SU-DHL-6 (cell line): ENCODE results near the gene LIN7C.

ENCODE experiments used
- H2AFZ ChIP-seq: fragments of 200-600 bp; sonication (generic); 2 replicates; pipeline ENCODE4 v1.6.1; 2014; ENCODE audit warnings: low read depth, mild to moderate bottlenecking, moderate library complexity, mixed read lengths, antibody characterized with exemption, low read length; ENCODE audit not compliant: severe bottlenecking
- H3F3A ChIP-seq: fragments of 200-600 bp; shearing (Covaris generic); 2 replicates; pipeline ENCODE4 v1.6.0; 2016; ENCODE audit warnings: antibody characterized with exemption, mild to moderate bottlenecking; ENCODE audit not compliant: insufficient read depth
- H3K27ac ChIP-seq: fragments of 200-600 bp; sonication (generic); 2 replicates; pipeline ENCODE4 v1.5.1; 2016; ENCODE audit warnings: low read depth, mild to moderate bottlenecking, low read length, moderate library complexity, mixed read lengths
- H3K27me3 ChIP-seq: fragments of 200-600 bp; sonication (generic), shearing (Covaris generic); 2 replicates; pipeline ENCODE4 v1.6.0; 2014; ENCODE audit warnings: mild to moderate bottlenecking, low read length
- H3K36me3 ChIP-seq: fragments of 200-600 bp; sonication (generic); 2 replicates; pipeline ENCODE4 v1.6.1; 2014; ENCODE audit warnings: mild to moderate bottlenecking, low read length, mixed read lengths
- H3K4me2 ChIP-seq: fragments of 300-600, 200-600 bp; shearing (Covaris generic), sonication (generic); 2 replicates; pipeline ENCODE4 v1.6.0; 2014; ENCODE audit warnings: low read length, low read depth, mild to moderate bottlenecking; ENCODE audit not compliant: poor library complexity, severe bottlenecking
- H3K4me3 ChIP-seq: fragments of 200-600 bp; sonication (generic); 2 replicates; pipeline ENCODE4 v1.5.1; 2014; ENCODE audit warnings: antibody characterized with exemption, low read length, mild to moderate bottlenecking, mixed read lengths; ENCODE audit not compliant: insufficient read depth, poor library complexity, severe bottlenecking
- H3K79me2 ChIP-seq: fragments of 200-600 bp; sonication (generic); 2 replicates; pipeline ENCODE4 v1.6.1; 2014; ENCODE audit warnings: mild to moderate bottlenecking, low read length, moderate library complexity; ENCODE audit not compliant: insufficient read depth
- H3K9ac ChIP-seq: fragments of 200-600 bp; sonication (generic); 2 replicates; pipeline ENCODE4 v1.7.0; 2014; ENCODE audit warnings: mild to moderate bottlenecking, low read length
- H3K9me2 ChIP-seq: fragments of 200-600 bp; sonication (generic); replicated peaks from 2 replicates; pipeline ENCODE4 v1.6.1; 2014; ENCODE audit warnings: low read length; ENCODE audit not compliant: insufficient read depth
- H3K9me3 ChIP-seq: fragments of 200-600 bp; sonication (generic); 2 replicates; pipeline ENCODE4 v1.6.1; 2014; ENCODE audit warnings: low read length, mixed read lengths; ENCODE audit not compliant: insufficient read depth
- H4K20me1 ChIP-seq: fragments of 200-600 bp; sonication (generic); 2 replicates; pipeline ENCODE4 v1.6.1; 2014; ENCODE audit warnings: low read depth, mild to moderate bottlenecking, antibody characterized with exemption, low read length, moderate library complexity, mixed read lengths
- EZH2phosphoT487 ChIP-seq: fragments of 200-600 bp; sonication (generic), shearing (Covaris generic); conservative IDR thresholded peaks from 2 replicates; pipeline ENCODE4 v1.6.1; 2018; ENCODE audit warnings: mild to moderate bottlenecking, antibody characterized with exemption, low read length, moderate library complexity, mixed read lengths
- TF ChIP-seq, protein P1 (sequence below): fragments of 200-600 bp; sonication (generic); IDR thresholded peaks from one replicate; pipeline ENCODE4 v1.5.1; 2017; ENCODE audit warnings: antibody characterized with exemption, mild to moderate bottlenecking, low read length, moderate library complexity; ENCODE audit not compliant: insufficient read depth, poor library complexity, severe bottlenecking

Gene LIN7C

DNA sequence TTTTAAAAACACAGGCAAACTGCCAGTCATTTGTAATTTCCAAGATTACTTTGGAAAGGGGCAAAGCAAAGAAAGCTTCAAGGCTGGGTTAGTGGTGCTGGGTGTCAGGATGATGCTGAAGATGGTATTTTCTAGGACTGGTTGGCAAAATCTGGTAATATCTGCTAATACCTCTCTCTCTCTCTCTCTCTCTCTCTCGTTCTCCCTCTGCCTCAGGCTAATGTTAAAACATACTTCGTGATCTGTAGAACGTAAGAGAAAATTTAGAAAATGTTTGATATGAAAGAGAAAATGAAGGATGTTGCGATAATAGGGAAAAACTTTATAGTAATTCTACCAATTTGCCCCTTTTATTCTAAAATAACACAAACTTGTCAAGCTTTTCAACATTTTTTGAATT is 24.6 kb downstream of the LIN7C start:
- no peaks in the 10 kb centered on the region for H3K79me2 ChIP-seq
- H3K9ac ChIP-seq = no peak overlapping the region
- H3K4me2 ChIP-seq = no peak overlapping the region
- H3K9me2 ChIP-seq = no peaks in the 10 kb centered on the region
- H3K27me3 ChIP-seq = no peaks in the 10 kb centered on the region
- no peaks in the 10 kb centered on the region for H3K36me3 ChIP-seq
- no peaks in the 10 kb centered on the region for H4K20me1 ChIP-seq
- H3F3A ChIP-seq = no peaks in the 10 kb centered on the region
- TF ChIP-seq EZH2phosphoT487 = no peak
- TF ChIP-seq, protein P1, sequence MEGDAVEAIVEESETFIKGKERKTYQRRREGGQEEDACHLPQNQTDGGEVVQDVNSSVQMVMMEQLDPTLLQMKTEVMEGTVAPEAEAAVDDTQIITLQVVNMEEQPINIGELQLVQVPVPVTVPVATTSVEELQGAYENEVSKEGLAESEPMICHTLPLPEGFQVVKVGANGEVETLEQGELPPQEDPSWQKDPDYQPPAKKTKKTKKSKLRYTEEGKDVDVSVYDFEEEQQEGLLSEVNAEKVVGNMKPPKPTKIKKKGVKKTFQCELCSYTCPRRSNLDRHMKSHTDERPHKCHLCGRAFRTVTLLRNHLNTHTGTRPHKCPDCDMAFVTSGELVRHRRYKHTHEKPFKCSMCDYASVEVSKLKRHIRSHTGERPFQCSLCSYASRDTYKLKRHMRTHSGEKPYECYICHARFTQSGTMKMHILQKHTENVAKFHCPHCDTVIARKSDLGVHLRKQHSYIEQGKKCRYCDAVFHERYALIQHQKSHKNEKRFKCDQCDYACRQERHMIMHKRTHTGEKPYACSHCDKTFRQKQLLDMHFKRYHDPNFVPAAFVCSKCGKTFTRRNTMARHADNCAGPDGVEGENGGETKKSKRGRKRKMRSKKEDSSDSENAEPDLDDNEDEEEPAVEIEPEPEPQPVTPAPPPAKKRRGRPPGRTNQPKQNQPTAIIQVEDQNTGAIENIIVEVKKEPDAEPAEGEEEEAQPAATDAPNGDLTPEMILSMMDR = no peak
- H3K27ac ChIP-seq = no peak overlapping the region
- H2AFZ ChIP-seq = no peak overlapping the region
- no peak overlapping the region for H3K4me3 ChIP-seq
- no peaks in the 10 kb centered on the region for H3K9me3 ChIP-seq

DNA sequence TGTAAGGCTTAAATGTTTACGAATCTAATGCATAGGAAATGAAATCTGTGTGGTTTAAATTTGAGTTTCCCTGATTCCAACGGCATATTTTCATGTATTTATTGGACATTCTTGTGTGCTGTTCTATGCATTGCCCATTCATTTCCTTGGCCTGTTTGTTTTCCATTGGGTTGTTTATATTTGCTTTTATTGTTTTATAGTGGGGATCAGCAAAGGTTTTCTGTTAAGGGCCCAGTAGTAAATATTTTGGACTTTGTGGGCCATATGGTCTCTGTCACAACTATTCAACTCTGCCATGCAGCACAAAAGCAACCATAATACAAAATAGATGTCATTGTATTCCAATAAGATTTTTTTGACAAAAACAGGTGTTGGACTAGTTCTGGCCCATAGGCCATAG is 28.7 kb downstream of the LIN7C start:
- no peaks in the 10 kb centered on the region for H3K9me2 ChIP-seq
- H3K79me2 ChIP-seq = no peaks in the 10 kb centered on the region
- no peak overlapping the region for H3K9ac ChIP-seq
- H3K4me2 ChIP-seq = no peak overlapping the region
- H2AFZ ChIP-seq = no peak overlapping the region
- no peaks in the 10 kb centered on the region for H3K36me3 ChIP-seq
- no peaks in the 10 kb centered on the region for H4K20me1 ChIP-seq
- H3F3A ChIP-seq = no peaks in the 10 kb centered on the region
- H3K27me3 ChIP-seq = no peaks in the 10 kb centered on the region
- no peaks in the 10 kb centered on the region for H3K9me3 ChIP-seq
- H3K27ac ChIP-seq = no peak overlapping the region
- TF ChIP-seq EZH2phosphoT487 = no peak
- TF ChIP-seq, protein P1 = no peak
- no peak overlapping the region for H3K4me3 ChIP-seq

DNA sequence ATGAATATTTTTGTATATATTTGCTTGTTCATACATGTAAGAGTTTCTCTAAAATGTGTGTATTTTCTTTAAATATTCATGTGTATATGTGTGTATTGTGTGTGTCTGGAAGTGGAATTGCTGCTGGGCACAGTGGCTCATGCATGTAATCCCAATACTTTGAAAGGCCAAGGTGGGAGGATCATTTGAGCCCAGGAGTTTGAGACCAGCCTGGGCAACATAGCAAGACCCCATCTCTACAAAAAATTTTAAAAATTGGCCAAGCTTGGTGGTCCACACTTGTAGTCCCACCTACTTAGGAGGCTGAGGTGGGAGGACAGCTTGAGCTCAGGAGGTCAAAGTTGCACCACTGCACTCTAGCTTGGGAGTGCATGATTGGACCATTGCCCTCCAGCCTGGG is 29.3 kb downstream of the LIN7C start:
- H3K9me2 ChIP-seq = no peaks in the 10 kb centered on the region
- H3K79me2 ChIP-seq = no peaks in the 10 kb centered on the region
- H3K9me3 ChIP-seq = no peaks in the 10 kb centered on the region
- H4K20me1 ChIP-seq = no peaks in the 10 kb centered on the region
- no peak overlapping the region for H3K4me3 ChIP-seq
- H3K9ac ChIP-seq = no peak overlapping the region
- no peak overlapping the region for H2AFZ ChIP-seq
- no peak overlapping the region for H3K4me2 ChIP-seq
- no peak overlapping the region for H3K27ac ChIP-seq
- no peaks in the 10 kb centered on the region for H3K27me3 ChIP-seq
- no peaks in the 10 kb centered on the region for H3F3A ChIP-seq
- no peaks in the 10 kb centered on the region for H3K36me3 ChIP-seq
- no peak for TF ChIP-seq EZH2phosphoT487
- TF ChIP-seq, protein P1 = no peak

DNA sequence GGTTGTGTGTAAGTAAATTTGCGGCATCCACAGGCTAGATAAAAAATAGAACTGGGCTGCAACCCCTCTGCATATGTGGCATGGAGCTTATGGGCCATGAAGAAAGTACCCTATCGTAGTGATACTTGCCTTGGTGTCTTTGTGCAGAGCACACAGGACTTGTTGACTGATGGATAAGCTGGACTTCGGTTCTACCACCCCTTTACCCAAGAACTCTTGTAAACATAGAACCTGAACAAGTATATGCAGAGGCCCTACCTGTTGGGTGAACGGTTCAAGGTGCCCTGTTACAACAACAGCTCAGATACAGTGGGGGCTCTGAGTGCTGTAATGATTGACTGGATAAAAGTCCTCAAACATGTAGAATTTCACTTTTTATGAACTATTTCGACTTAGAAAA is 30.9 kb downstream of the LIN7C start:
- Histone ChIP-seq H4K20me1 (no peaks in the 10 kb centered on the region), H3K27me3 (no peaks in the 10 kb centered on the region), H3K79me2 (no peaks in the 10 kb centered on the region), H3K4me2 (no peak overlapping the region), H3F3A (no peaks in the 10 kb centered on the region), H3K27ac (no peak overlapping the region), H3K9me2 (no peaks in the 10 kb centered on the region), H3K9ac (no peak overlapping the region), H2AFZ (no peak overlapping the region), H3K4me3 (no peak overlapping the region), H3K36me3 (no peaks in the 10 kb centered on the region), H3K9me3 (no peaks in the 10 kb centered on the region)
- TF ChIP-seq, protein P1 = no peak
- no peak for TF ChIP-seq EZH2phosphoT487
